ENCODE results near the gene SLC49A3. TPM values are rescaled to one million over a fixed set of nuclear protein-coding genes. Genes with fewer than 3 reads are reported as not detected.
"Not testable (repeated sequence)": the region's sequence is repeated elsewhere in the genome, so short reads cannot be mapped to it uniquely, and the experiment has no call there.

The SLC49A3 gene
- total RNA-seq, result 10 to 100 TPM in 3 of 4 donors, 1 to 10 TPM in 1; 9.4 to 21.1 (median 19.0) TPM

DNA sequence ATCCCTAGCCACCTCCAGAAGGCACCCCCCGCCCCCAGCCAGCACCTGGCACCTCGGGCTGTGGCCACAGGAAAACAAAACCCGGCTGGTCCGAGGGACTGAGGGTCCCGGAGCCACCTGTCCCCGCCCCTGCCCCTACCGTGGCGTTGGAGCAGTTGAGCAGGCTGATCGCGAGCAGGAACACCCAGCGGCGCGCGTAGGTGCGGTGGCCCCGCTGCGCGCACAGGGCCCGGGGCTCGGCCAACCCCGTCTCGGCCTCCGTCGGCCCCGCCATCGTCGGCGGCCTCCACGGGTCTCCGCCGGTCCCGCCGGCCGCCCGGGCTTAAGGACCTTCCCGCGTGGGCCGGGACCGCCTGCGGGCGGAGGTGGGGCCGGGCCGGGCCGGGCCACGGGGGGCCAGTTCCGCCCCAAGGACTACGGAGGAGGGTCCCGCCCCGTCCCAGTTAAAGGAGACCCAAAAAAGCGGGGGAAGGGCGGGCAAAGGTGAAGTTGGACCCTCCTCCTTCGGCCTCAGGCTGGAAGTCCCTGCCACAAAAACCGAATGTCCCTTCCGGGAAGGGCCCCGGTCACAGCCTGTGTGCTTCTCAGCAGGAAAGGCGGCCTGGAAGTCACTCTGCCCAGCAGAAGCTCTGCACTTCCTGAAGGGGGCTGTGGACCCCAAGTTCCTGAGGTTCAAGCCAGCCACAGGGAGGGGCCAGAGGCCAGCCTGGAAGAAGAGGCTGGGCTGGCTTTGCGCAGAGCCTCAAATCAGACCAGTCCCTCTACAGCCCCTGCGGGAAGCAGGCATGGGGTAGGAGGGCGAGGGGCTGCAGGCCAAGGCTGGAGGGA, at the start of gene SLC49A3:
TSS of gene SLC49A3 (minus strand) at position 298 of the 828 bp plus-strand sequence. CDS start at position 274, 24 bp downstream.
- ATAC-seq (ENCODE audit: low FRiP score), result no peak
- TF ChIP-seq, protein P1, sequence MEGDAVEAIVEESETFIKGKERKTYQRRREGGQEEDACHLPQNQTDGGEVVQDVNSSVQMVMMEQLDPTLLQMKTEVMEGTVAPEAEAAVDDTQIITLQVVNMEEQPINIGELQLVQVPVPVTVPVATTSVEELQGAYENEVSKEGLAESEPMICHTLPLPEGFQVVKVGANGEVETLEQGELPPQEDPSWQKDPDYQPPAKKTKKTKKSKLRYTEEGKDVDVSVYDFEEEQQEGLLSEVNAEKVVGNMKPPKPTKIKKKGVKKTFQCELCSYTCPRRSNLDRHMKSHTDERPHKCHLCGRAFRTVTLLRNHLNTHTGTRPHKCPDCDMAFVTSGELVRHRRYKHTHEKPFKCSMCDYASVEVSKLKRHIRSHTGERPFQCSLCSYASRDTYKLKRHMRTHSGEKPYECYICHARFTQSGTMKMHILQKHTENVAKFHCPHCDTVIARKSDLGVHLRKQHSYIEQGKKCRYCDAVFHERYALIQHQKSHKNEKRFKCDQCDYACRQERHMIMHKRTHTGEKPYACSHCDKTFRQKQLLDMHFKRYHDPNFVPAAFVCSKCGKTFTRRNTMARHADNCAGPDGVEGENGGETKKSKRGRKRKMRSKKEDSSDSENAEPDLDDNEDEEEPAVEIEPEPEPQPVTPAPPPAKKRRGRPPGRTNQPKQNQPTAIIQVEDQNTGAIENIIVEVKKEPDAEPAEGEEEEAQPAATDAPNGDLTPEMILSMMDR (IDR thresholded peaks at IDR 0.05), result no peak
- no peak for DNase-seq (ENCODE audit: low spot score)

DNA sequence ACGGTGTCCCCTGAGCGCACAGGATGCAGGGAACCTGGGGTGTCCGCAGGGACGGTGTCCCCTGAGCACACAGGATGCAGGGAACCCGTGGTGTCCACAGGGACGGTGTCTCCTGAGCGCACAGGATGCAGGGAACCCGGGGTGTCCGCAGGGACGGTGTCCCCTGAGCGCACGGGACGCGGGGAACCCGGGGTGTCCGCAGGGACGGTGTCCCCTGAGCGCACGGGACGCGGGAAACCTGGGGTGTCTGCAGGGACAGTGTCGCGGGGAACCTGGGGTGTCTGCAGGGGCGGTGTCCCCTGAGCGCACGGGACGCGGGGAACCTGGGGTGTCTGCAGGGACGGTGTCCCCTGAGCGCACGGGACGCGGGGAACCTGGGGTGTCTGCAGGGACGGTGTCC, 47.6 kb upstream of the SLC49A3 start:
- DNase-seq (ENCODE audit: low spot score); ATAC-seq (ENCODE audit: low FRiP score): not testable (repeated sequence)

DNA sequence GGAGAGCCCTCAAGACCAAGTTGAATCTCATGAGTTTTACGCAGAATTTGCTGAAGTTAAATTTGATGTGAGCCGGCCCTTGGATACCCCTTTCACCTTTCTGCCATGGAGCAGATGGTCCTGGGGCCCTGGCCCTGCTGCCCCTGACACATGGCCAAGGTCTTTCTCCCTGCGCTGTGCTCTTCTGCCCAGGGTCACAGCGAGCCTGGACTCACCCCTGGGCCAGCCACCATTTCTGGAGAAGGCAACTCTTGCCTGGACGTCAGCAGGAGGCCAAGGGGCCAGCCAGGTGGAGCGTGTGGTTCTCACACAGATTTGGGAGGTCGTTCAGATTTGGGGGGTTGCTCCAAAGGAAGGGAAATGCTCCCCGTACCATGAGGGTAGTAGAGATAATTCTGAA, 46.6 kb upstream of the SLC49A3 start:
- no peak for DNase-seq (ENCODE audit: low spot score)
- TF ChIP-seq, protein P1 (IDR thresholded peaks at IDR 0.05), result no peak
- no peak for ATAC-seq (ENCODE audit: low FRiP score)

DNA sequence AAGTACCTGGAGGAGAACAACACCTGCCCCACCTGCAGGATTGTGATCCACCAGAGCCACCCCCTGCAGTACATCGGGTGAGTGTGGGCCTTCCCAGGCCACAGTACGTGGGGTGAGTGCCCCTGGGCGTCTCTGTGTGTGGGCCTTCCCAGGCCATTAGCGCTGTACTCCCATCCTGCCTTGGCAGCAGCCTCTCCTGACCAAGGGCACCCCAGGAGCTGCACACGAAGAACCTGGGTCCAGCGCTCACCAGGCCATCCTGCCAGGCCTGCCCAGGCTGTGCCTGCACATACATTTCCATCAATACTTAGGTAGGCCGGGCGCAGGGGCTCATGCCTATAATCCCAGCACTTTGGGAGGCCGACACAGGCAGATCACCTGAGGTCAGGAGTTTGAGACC, 46.0 kb upstream of the SLC49A3 start:
- TF ChIP-seq, protein P1 (IDR thresholded peaks at IDR 0.05), result no peak
- DNase-seq (ENCODE audit: low spot score) (no peak), ATAC-seq (ENCODE audit: low FRiP score) (no peak)

DNA sequence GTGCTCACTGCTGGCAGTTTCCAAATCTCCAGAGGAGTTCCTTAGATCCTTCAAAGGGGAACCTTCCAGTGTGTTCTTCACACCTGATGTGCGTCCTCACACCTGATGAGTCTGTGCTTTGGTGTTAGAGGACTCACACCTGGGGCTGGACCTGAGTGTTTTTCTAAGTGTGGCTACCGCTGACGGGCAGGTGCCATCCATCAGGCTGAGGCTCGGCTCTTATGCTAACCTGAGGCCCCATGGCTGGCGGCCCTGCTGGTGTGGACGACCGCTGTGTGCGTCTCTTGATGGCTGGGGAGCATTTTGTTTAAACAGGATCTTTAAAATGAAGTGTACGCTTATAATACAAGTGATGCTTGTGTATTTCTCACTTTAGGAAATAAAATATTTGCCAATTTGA, 45.1 kb upstream of the SLC49A3 start:
- TF ChIP-seq, protein P1 (IDR thresholded peaks at IDR 0.05), result no peak
- no peak for ATAC-seq (ENCODE audit: low FRiP score)
- DNase-seq (ENCODE audit: low spot score), result no peak

DNA sequence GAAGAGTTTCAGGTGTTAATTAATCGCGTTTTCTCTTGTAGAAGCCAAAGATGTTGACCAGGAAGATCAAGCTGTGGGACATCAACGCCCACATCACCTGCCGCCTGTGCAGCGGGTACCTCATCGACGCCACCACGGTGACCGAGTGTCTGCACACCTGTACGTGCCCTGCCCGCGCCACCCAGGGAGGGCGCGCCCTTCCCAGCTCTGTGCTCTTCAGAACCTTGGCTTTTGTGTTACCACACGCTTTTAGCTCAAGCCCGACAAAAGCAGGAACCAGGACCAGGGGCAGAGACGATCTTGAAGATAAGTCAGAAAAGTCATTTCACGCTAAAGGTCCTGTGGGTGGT, 44.7 kb upstream of the SLC49A3 start:
- ATAC-seq (ENCODE audit: low FRiP score) (no peak), DNase-seq (ENCODE audit: low spot score) (no peak)
- TF ChIP-seq, protein P1 (IDR thresholded peaks at IDR 0.05), result no peak

DNA sequence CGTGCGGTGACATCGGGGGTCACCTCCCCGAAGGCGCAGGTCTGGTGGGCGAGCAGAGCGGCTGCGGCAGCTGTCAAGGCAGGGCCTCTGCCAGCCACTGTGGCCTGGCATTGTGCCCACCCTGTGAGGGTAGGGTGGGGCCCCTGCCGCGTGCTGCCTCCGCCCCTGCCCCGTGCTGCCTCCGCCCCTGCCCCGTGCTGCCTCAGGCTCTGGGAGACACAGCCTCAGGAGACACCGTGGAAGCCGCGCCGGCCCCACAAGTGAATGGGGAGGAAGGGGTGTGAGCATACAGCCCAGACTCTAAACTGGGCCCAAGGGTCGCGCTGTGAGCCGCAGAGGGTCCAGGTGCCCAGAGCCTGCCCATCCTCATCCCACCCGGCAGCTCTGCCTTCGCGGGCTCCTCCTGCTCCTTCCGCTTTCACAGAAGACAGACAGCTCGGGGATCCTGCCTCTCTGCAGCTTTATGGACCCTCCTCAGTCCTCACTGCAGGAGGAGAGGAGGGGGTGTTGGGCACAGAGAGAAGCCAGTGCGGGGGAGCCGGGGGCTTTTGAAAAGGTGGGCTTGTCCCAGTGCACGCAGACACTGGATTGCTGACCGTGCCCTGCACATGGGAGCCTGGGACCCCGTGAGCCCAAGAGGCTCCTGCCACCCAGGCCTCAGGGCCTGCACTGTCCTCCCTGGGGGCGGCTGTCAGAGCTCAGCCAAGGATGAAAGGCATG, 44.1 kb upstream of the SLC49A3 start:
- no peak for DNase-seq (ENCODE audit: low spot score)
- no peak for ATAC-seq (ENCODE audit: low FRiP score)
- TF ChIP-seq, protein P1 (IDR thresholded peaks at IDR 0.05), result no peak

Data from omental fat pad (tissue), 4 donors.